NCI-H1694 treated with DMSO at 0.1 percent for 48 hours (cell line): ENCODE data around the gene TSC1.

ENCODE experiments used
- DNase-seq: peaks from one replicate; lab custom pipeline; 2025; lab: John Stamatoyannopoulos, UW

Gene TSC1

DNA sequence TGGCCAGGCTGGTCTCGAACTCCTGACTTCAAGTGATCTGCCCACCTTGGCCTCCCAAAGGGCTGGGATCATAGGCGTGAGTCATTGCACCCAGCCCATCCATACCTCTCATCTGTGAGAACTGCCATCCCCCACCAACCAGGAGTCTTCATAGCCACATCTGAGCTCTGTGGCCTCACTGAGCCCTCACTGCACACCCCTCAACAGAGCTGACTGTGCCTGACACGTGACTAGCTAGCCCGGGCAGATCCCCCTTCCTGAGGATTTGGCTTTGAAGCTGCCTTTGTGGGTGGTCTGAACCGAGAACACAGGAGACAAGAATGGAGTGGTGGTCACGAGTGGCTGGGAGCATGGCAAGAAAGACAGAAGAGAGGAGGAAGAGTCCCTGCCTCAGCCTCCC, 81.9 kb downstream of the TSC1 start:
- no peak for DNase-seq

DNA sequence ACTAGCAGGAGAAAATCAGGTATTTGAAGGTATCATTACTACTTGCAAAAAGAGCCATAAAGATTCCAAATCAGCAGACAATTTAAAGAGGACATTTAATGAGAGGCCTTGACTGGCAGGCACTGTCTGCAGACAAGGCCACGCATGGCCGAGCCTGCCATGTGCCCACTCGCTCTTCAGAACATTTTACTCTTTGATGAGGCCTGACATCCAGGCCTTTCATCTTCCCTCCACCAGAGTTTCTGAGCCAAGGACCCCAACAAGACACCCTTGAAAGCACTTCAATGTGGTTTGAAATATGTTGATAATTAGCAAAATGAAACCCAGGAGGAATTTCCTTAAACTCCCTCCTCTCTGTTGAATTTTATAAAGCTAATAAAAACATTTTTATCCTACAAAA, 82.8 kb downstream of the TSC1 start:
- DNase-seq = no peak

GRCh38 chr9:132858751-132859150, 85.7 kb downstream of the TSC1 start:
- DNase-seq = no peak

GRCh38 chr9:132857616-132858342, 86.6 kb downstream of the TSC1 start:
- no peak for DNase-seq

DNA sequence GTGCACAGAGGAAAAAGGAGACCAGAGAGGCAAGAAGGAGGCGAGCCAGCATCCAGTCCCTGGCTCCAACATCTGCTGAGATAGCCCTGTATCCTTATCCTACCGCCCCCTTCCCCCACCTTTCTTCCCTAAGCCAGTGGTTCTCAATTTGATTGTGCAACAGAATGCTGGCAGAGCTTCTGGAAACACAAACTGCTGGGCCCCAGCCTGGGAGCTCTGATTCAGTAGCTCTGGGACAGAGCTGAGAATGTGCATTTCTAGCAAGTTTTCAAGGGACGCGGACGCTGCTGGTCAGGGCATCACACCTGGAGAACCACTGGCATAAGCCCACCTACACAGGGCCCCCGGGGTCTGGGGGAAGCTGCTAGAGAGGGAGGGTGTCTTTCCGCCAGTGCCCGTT, 87.4 kb downstream of the TSC1 start:
- DNase-seq = no peak

DNA sequence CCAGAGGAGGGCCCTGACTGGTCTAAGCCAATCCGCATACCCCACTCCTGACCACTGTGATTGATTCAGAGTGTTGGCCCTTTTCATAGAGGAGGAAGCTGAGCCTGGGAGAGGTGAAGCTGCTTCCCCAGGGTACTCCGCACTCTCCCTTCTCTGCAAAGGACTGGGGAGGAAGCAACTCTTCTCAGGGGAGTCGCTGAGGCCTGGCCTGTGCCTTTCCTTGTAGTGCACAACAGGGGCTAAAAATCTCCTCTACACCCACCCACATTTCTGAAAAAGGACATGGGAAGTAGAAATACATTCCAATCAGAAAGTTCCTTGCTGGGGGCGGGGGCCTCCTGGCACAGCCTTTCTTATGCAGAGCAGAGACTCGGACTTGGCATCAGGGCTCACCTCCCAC, 88.5 kb downstream of the TSC1 start:
- no peak for DNase-seq

- no peak for DNase-seq
Measured at GRCh38 chr9:132854832-132855231, 89.6 kb downstream of the TSC1 start.

DNA sequence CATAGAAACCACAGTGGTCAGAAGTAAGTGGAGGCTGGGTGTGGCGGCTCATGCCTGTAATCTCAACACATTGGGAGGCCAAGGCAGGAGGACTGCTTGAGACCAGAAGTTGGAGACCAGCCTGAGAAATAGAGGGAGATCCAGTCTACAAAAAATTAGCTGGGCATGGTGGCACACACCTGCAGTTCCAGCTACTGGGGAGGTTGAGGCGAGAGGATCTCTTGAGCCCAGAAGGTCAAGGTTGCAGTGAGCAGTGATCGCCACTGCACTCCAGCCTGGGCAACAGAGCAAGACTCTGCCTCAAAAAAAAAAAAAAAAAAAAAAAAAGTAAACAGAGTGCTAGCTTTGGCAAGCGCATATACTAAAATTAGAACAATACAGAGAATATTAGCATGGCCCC, 90.9 kb downstream of the TSC1 start:
- no peak for DNase-seq

GRCh38 chr9:132849185-132849706, 95.2 kb downstream of the TSC1 start:
- no peak for DNase-seq

DNA sequence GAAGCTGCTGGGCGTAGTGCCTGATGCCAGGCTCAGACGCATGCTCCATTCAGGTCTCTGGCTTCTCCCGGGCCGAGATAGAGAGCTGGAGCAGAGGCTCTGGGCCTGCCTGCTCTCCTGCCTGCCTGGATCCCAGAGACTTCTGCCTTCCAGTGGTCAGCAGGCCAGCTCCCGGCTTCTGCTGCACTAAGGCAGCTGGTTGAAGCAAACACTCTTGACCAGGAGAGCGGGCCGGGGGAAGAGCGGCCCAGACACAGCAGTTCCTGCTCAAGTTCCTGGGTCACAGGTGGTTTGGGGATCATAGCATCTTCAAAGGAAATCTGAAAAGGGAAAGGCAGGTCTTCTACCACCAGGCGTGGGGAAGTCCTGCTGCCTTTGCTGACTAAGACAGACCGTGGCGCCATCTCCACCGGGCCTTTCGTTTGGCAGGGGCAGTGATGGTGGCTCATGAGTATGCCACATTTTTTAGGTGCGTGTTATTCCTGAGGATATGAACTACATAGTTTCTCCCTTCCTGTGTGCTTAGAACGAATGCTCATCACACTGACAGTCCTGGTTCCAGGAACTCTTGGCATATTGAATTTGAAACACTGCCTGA, 97.4 kb downstream of the TSC1 start:
- no peak for DNase-seq

DNA sequence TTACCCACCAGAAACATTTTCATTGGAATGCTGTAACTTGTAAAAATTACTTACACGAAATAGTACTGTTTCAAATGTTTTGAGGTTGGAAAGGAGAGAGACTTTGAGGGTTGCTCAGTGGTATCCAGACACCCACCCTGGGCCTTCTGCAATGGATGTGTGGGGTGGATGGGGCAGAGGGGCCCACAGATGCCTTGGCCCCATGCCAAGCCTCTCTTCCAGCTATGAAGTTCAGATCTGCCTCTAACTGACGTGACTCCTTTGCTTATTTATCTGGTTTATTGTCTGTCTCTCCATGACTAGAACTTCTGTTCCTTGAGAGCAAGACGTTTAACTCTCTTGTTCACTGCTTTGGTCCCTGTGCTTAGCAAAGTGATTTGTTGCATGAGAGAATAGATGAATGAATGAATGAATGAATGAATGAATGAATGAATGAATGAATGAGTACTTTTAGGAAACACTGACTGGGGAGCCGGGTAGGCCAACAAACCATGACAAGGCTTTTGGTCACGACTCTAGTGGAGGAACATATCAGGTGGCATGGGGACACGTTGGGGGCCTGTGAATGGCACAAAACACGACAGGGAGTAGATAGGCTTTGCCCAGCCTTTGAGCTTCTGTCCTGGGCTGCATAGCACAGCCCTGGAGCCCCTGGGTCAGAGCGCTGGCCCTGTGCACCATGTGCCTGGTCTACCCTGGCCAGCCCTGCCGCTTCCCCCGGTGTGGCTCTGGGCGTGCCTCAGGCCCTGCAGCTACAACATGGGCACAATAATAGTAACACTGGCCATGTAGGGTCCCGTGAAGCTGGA, 98.1 kb downstream of the TSC1 start:
- no peak for DNase-seq

DNA sequence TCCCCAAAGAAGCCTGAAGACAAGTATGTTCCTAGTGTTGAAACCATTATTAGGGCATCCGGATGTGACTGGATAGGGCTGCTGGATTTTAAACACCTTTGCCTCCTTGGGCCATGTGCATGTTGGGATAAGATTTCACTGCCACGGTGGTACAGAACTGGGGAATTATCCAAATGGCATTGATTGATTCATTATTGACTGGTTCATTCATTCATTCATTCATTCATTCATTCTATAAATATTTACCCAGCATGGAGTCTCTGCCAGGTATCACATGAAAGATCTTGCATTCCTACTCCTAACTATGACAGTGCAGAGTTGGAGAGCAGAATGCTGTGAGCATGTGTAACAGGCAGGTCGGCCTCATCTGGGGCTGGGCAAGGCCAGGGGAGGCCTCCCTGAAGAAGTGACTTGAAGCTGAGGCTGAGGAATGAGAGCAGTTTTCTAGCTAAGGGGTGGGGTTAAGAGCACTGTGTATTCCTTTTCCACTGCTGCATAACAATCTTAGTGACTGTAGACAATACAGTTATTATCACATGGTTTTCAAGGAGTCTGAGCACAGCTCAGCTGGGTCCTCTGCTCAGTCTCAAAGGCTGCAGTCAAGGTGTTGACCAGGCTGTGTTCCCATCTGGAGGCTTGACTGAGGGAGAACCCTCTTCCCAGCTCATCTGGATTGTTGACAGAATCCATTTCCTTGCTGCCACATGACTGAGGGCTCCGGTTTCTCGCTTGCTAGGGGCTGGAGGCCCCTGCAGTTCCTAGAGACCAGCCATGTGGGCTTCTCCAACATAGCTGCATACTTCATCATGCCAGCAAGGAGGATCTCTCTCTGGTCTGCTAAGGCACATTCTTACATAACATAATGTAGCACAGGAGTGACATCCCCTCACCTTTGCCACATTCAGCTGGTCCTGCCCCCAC, 102.0 kb downstream of the TSC1 start:
- DNase-seq = no peak
